Caco-2 (cell line): ENCODE results near the gene TBX3. TPM values are rescaled to one million over a fixed set of nuclear protein-coding genes. Genes with fewer than 3 reads are reported as not detected.

Experiments used
- BruUV-seq: library from RNA; stranded (reverse); fragments of 400-500 nt; replicated peaks from 2 replicates; lab custom pipeline; 2021; lab: Mats Ljungman, UMichigan
- CTCF ChIA-PET: fragments of 300-600 bp; sonication (Branson Sonifier 250); formaldehyde crosslinking; loops from one replicate; lab custom pipeline; 2022; ENCODE audit warnings: antibody characterized with exemption; lab: Charles Lee
- POLR2A ChIA-PET: fragments of 300-600 bp; sonication (Branson Sonifier 250); formaldehyde crosslinking; loops from one replicate; lab custom pipeline; 2022; ENCODE audit warnings: antibody characterized with exemption; lab: Charles Lee
- DNase-seq, 2 experiments: peaks; one replicate each; pipeline versions ENCODE4 v3.0.0 to v3.0.0-alpha.2; 2020 to 2022
- H3K27me3 ChIP-seq: replicated peaks from 2 replicates; pipeline ENCODE4 v1.6.0; 2011; ENCODE audit warnings: low read length; ENCODE audit not compliant: control insufficient read depth, insufficient read depth
- H3K36me3 ChIP-seq: 2 replicates; pipeline ENCODE4 v1.5.1; 2011; ENCODE audit warnings: low read length; ENCODE audit not compliant: control insufficient read depth, insufficient read depth
- H3K4me1 ChIP-seq: fragments of 250-450 bp; sonication (Bioruptor Pico); 2 replicates; pipeline ENCODE4 v1.5.1; 2020; ENCODE audit warnings: mild to moderate bottlenecking
- H3K4me3 ChIP-seq: 2 replicates; pipeline ENCODE4 v1.5.1; 2011; ENCODE audit warnings: low read depth, mild to moderate bottlenecking, control low read depth, low read length
- H3K9me3 ChIP-seq: fragments of 250-450 bp; sonication (Bioruptor Pico); 2 replicates; pipeline ENCODE4 v1.5.1; 2020; ENCODE audit warnings: mild to moderate bottlenecking, moderate library complexity
- H3K27ac Mint-ChIP-seq: one replicate; pipeline ENCODE4 v1.8.0; 2022; ENCODE audit warnings: mixed read lengths; ENCODE audit not compliant: unreplicated experiment
- H3K27me3 Mint-ChIP-seq: one replicate; pipeline ENCODE4 v1.8.0; 2022; ENCODE audit warnings: mixed read lengths; ENCODE audit not compliant: insufficient read depth, unreplicated experiment
- H3K36me3 Mint-ChIP-seq: one replicate; pipeline ENCODE4 v1.8.0; 2022; ENCODE audit warnings: mild to moderate bottlenecking, mixed read lengths; ENCODE audit not compliant: insufficient read depth, unreplicated experiment
- H3K4me1 Mint-ChIP-seq: one replicate; pipeline ENCODE4 v1.8.0; 2022; ENCODE audit warnings: low read depth, mixed read lengths; ENCODE audit not compliant: unreplicated experiment
- H3K4me3 Mint-ChIP-seq: one replicate; pipeline ENCODE4 v1.8.0; 2022; ENCODE audit warnings: mild to moderate bottlenecking, moderate library complexity, mixed read lengths; ENCODE audit not compliant: unreplicated experiment
- H3K9me3 Mint-ChIP-seq: one replicate; pipeline ENCODE4 v1.8.0; 2022; ENCODE audit warnings: mixed read lengths; ENCODE audit not compliant: unreplicated experiment
- CTCF ChIP-seq, 2 experiments: fragments of 200-600 bp in 1 of 2; IDR thresholded peaks; 1 replicate in 1 of 2; 2 replicates in 1 of 2; pipeline versions ENCODE4 v1.5.1 to v1.8.0; 2011 to 2022; ENCODE audit warnings: antibody characterized with exemption in 1 of 2, control low read depth in 1 of 2, inconsistent platforms in 1 of 2, low read depth in 1 of 2, low read length in 1 of 2, mild to moderate bottlenecking in 1 of 2, moderate library complexity in 1 of 2; ENCODE audit not compliant: insufficient read depth in 1 of 2, severe bottlenecking in 1 of 2, unreplicated experiment in 1 of 2
- intact Hi-C: fragments of 100-400 bp; cut with micrococcal nuclease; formaldehyde crosslinking; loops from one replicate; pipeline ENCODE4 v1.10.0; 2022; ENCODE audit not compliant: unreplicated experiment
- total RNA-seq: library from RNA; stranded (reverse); gene quantifications from 2 replicates; pipeline ENCODE4 v1.2.3, GENCODE V29; 2022

Gene TBX3
- total RNA-seq, 1 experiment from 2014 or later: 47.2 TPM

- H3K9me3 Mint-ChIP-seq: peaks cover 13% of the 10 kb centered on the region
- no peak for TF ChIP-seq CTCF (IDR thresholded peaks at IDR 0.05; ENCODE audit: insufficient read depth in 1 of 2, low read depth in 1 of 2, low read length in 1 of 2, severe bottlenecking in 1 of 2, unreplicated experiment in 1 of 2)
- Histone ChIP-seq H3K4me1 (no peaks in the 10 kb centered on the region), H3K9me3 (no peaks in the 10 kb centered on the region), H3K4me3 (no peak overlapping the region), H3K27me3 (no peaks in the 10 kb centered on the region), H3K36me3 (no peaks in the 10 kb centered on the region)
- BruUV-seq: no TSS peak
- H3K4me1 Mint-ChIP-seq: no peaks in the 10 kb centered on the region
- no peak overlapping the region for H3K27ac Mint-ChIP-seq
- CTCF ChIA-PET: no interaction called here
- DNase-seq: no peak
- no peaks in the 10 kb centered on the region for H3K27me3 Mint-ChIP-seq
- intact Hi-C loops: no loop called here
- H3K36me3 Mint-ChIP-seq: no peaks in the 10 kb centered on the region
- H3K4me3 Mint-ChIP-seq: no peak overlapping the region
- POLR2A ChIA-PET: interaction anchor here (0.6 kb wide), 1 partner anchor 50 kb away, joined by 4 read pairs; no protein-coding TSS in a partner anchor
These were observed 35.3 kb downstream of the TBX3 start for GRCh38 chr12:114648711-114649110.

GRCh38 chr12:114638790-114639435, 45.1 kb downstream of the TBX3 start:
- Histone ChIP-seq H3K4me1 (peaks cover 44% of the 10 kb centered on the region), H3K27me3 (no peaks in the 10 kb centered on the region), H3K36me3 (no peaks in the 10 kb centered on the region), H3K4me3 (no peak overlapping the region), H3K9me3 (no peaks in the 10 kb centered on the region)
- H3K27me3 Mint-ChIP-seq: no peaks in the 10 kb centered on the region
- ChIA-PET CTCF (interaction anchor here (0.6 to 1.4 kb wide), 2 partner anchors 14 to 1308 kb away, joined by 3 to 4 read pairs; no protein-coding TSS in a partner anchor), POLR2A (no interaction called here)
- no TSS peak for BruUV-seq
- peak overlapping the region; percentile 95 for H3K27ac Mint-ChIP-seq
- TF ChIP-seq CTCF (IDR thresholded peaks at IDR 0.05; ENCODE audit: insufficient read depth in 1 of 2, low read depth in 1 of 2, low read length in 1 of 2, severe bottlenecking in 1 of 2, unreplicated experiment in 1 of 2): no peak
- peaks cover 48% of the 10 kb centered on the region for H3K4me1 Mint-ChIP-seq
- no peaks in the 10 kb centered on the region for H3K9me3 Mint-ChIP-seq
- intact Hi-C loops: no loop called here
- DNase-seq: peak; percentile 36 to 50
- peaks cover 7% of the 10 kb centered on the region for H3K36me3 Mint-ChIP-seq
- no peak overlapping the region for H3K4me3 Mint-ChIP-seq

GRCh38 chr12:114636723-114637480, 47.1 kb downstream of the TBX3 start:
- TF ChIP-seq CTCF (IDR thresholded peaks at IDR 0.05; ENCODE audit: insufficient read depth in 1 of 2, low read depth in 1 of 2, low read length in 1 of 2, severe bottlenecking in 1 of 2, unreplicated experiment in 1 of 2): peak; percentile 30 to 55
- ChIA-PET POLR2A (no interaction called here), CTCF (interaction anchor here (0.5 to 2.3 kb wide), 7 partner anchors 12 to 656 kb away, joined by 3 to 20 read pairs (median 5); no protein-coding TSS in a partner anchor)
- H3K4me1 ChIP-seq: peaks cover 48% of the 10 kb centered on the region
- no peak overlapping the region for H3K4me3 ChIP-seq
- Mint-ChIP-seq H3K4me1 (peaks cover 48% of the 10 kb centered on the region), H3K9me3 (no peaks in the 10 kb centered on the region), H3K36me3 (peaks cover 7% of the 10 kb centered on the region), H3K27ac (peak overlapping the region; percentile 95), H3K4me3 (peak overlapping the region; percentile 54), H3K27me3 (no peaks in the 10 kb centered on the region)
- no peaks in the 10 kb centered on the region for H3K27me3 ChIP-seq
- H3K36me3 ChIP-seq: no peaks in the 10 kb centered on the region
- DNase-seq: peak; percentile 50 to 74
- intact Hi-C loops: loop anchor here (1.0 kb wide), 2 partner anchors 9 to 12 kb away; no protein-coding TSS in a partner anchor
- BruUV-seq: no TSS peak
- no peaks in the 10 kb centered on the region for H3K9me3 ChIP-seq
